ENCODE results near the gene PLXNB1.
A peak's percentile ranks its signal among the peaks of the same experiment; 100 is the strongest.

The PLXNB1 gene

GRCh38 chr3:48446425-48447193 is 16.7 kb upstream of the PLXNB1 start, which contains the start of gene ATRIP:
Gene ATRIP, plus strand, starts transcription at chr3:48446737. Its CDS starts 109 bp downstream, at chr3:48446846.
- Histone ChIP-seq H3K36me3 (peaks cover 36% of the 10 kb centered on the region), H3K4me1 (ENCODE audit: control insufficient read depth in 1 of 2, insufficient read depth in 1 of 2, low read depth in 1 of 2, low read length in 1 of 2) (peaks cover 25% of the 10 kb centered on the region in 2 experiments), H3K27me3 (no peaks in the 10 kb centered on the region), H3K27ac (peak within 1 kb of the TSS; percentile 86), H3K4me3 (ENCODE audit: low read depth in 1 of 2, low read length in 1 of 2) (peak within 1 kb of the TSS; percentile 80 to 90), H3K9me3 (no peaks in the 10 kb centered on the region)
- peak; percentile 50 for TF ChIP-seq CTCF (IDR thresholded peaks at IDR 0.05)

- Histone ChIP-seq H3K9me3 (no peaks in the 10 kb centered on the region), H3K4me3 (ENCODE audit: low read depth in 1 of 2, low read length in 1 of 2) (peak overlapping the region; percentile 80 to 90), H3K4me1 (ENCODE audit: control insufficient read depth in 1 of 2, insufficient read depth in 1 of 2, low read depth in 1 of 2, low read length in 1 of 2) (peaks cover 31% of the 10 kb centered on the region in 2 experiments), H3K36me3 (peaks cover 33% of the 10 kb centered on the region), H3K27me3 (no peaks in the 10 kb centered on the region), H3K27ac (peak overlapping the region; percentile 86)
- TF ChIP-seq CTCF (IDR thresholded peaks at IDR 0.05): no peak
Observed at GRCh38 chr3:48446043-48446424, 16.1 kb upstream of the PLXNB1 start.

- peaks cover 33% of the 10 kb centered on the region for H3K36me3 ChIP-seq
- TF ChIP-seq CTCF (IDR thresholded peaks at IDR 0.05): no peak
- no peak overlapping the region for H3K4me3 ChIP-seq (ENCODE audit: low read depth in 1 of 2, low read length in 1 of 2)
- H3K27me3 ChIP-seq: no peaks in the 10 kb centered on the region
- H3K9me3 ChIP-seq: no peaks in the 10 kb centered on the region
- H3K4me1 ChIP-seq (ENCODE audit: control insufficient read depth in 1 of 2, insufficient read depth in 1 of 2, low read depth in 1 of 2, low read length in 1 of 2): peaks cover 36 to 37% of the 10 kb centered on the region in 2 experiments
- H3K27ac ChIP-seq: peak overlapping the region; percentile 86
Observed at GRCh38 chr3:48445277-48445882, 15.5 kb upstream of the PLXNB1 start.

GRCh38 chr3:48441940-48442339 is 12.1 kb upstream of the PLXNB1 start:
- H3K36me3 ChIP-seq: peaks cover 33% of the 10 kb centered on the region
- peaks cover 33 to 39% of the 10 kb centered on the region in 2 experiments for H3K4me1 ChIP-seq (ENCODE audit: control insufficient read depth in 1 of 2, insufficient read depth in 1 of 2, low read depth in 1 of 2, low read length in 1 of 2)
- H3K27me3 ChIP-seq: no peaks in the 10 kb centered on the region
- peak overlapping the region; percentile 32 for H3K27ac ChIP-seq
- no peak for TF ChIP-seq CTCF (IDR thresholded peaks at IDR 0.05)
- H3K4me3 ChIP-seq (ENCODE audit: low read depth in 1 of 2, low read length in 1 of 2): no peak overlapping the region
- H3K9me3 ChIP-seq: no peaks in the 10 kb centered on the region

- no peak for TF ChIP-seq CTCF (IDR thresholded peaks at IDR 0.05)
- Histone ChIP-seq H3K9me3 (no peaks in the 10 kb centered on the region), H3K4me1 (ENCODE audit: control insufficient read depth in 1 of 2, insufficient read depth in 1 of 2, low read depth in 1 of 2, low read length in 1 of 2) (peaks cover 23 to 39% of the 10 kb centered on the region in 2 experiments), H3K27ac (peak overlapping the region; percentile 91), H3K27me3 (no peaks in the 10 kb centered on the region), H3K4me3 (ENCODE audit: low read depth in 1 of 2, low read length in 1 of 2) (peak overlapping the region; percentile 83 to 85), H3K36me3 (peaks cover 33% of the 10 kb centered on the region)
Observed at GRCh38 chr3:48440590-48440958, 10.7 kb upstream of the PLXNB1 start.
